Bone marrow (tissue), 2 donors: ENCODE data around the gene SLC5A10.
"Not testable (repeated sequence)": the region's sequence is repeated elsewhere in the genome, so short reads cannot be mapped to it uniquely, and the experiment has no call there.

Source experiments
- DNase-seq, 2 donors: peaks; one replicate each; lab custom pipeline; 2025; lab: John Stamatoyannopoulos, UW

The SLC5A10 gene

GRCh38 chr17:19043032-19043431 lies 91.1 kb downstream of the SLC5A10 start:
- DNase-seq = not testable (repeated sequence)

- not testable (repeated sequence) for DNase-seq
These were observed 92.7 kb downstream of the SLC5A10 start for GRCh38 chr17:19044643-19045042.

- not testable (repeated sequence) for DNase-seq
These were observed 94.9 kb downstream of the SLC5A10 start, which contains the start of gene GRAP for GRCh38 chr17:19046782-19047375. GRAP (minus strand) TSS chr17:19046957; CDS start chr17:19046926, 31 bp downstream.

- not testable (repeated sequence) for DNase-seq
These were observed 95.5 kb downstream of the SLC5A10 start for GRCh38 chr17:19047510-19047909.

GRCh38 chr17:19048826-19049225 lies 96.9 kb downstream of the SLC5A10 start:
- DNase-seq = not testable (repeated sequence)

- not testable (repeated sequence) for DNase-seq
These were observed 103.5 kb downstream of the SLC5A10 start for GRCh38 chr17:19055447-19055846.

- not testable (repeated sequence) for DNase-seq
These were observed 110.2 kb downstream of the SLC5A10 start for GRCh38 chr17:19062009-19062717.

- not testable (repeated sequence) for DNase-seq
These were observed 110.9 kb downstream of the SLC5A10 start for GRCh38 chr17:19062718-19063325.

GRCh38 chr17:19063326-19063956 lies 111.5 kb downstream of the SLC5A10 start:
- not testable (repeated sequence) for DNase-seq

GRCh38 chr17:19064378-19064777 lies 112.4 kb downstream of the SLC5A10 start:
- not testable (repeated sequence) for DNase-seq

- DNase-seq = not testable (repeated sequence)
These were observed 118.6 kb downstream of the SLC5A10 start for GRCh38 chr17:19070318-19071168.
